ENCODE measurements around the gene TSPAN15.

Gene TSPAN15

GRCh38 chr10:69474742-69475432 lies 23.6 kb downstream of the TSPAN15 start:
- Histone ChIP-seq H3K4me1 (peaks cover 53 to 99% (median 88%) of the 10 kb centered on the region in 10 experiments), H4K20me1 (no peaks in the 10 kb centered on the region), H3K27ac (peak overlapping the region in 5 of 11 experiments; percentile 15 to 43 (median 39); a peak in 7 of 22 replicates), H3K9ac (no peak overlapping the region), H3K4me2 (peak overlapping the region in 7 of 11 experiments; percentile 29 to 82 (median 75); a peak in 13 of 22 replicates), H3K4me3 (no peak overlapping the region), H3K36me3 (peaks cover 0 to 10% (median 0%) of the 10 kb centered on the region in 11 experiments; a peak in 1 of 22 replicates), H3K9me3 (replicated peaks in 1 of 11) (no peaks in the 10 kb centered on the region), H3K27me3 (no peaks in the 10 kb centered on the region)
- TF ChIP-seq Cebpa-rat (IDR thresholded peaks at IDR 0.05), result no peak

- no peak for TF ChIP-seq Cebpa-rat (IDR thresholded peaks at IDR 0.05)
- no peaks in the 10 kb centered on the region for H3K9me3 ChIP-seq (replicated peaks in 1 of 11)
- no peaks in the 10 kb centered on the region for H3K27me3 ChIP-seq
- no peaks in the 10 kb centered on the region for H4K20me1 ChIP-seq
- H3K4me1 ChIP-seq, result peaks cover 57 to 99% (median 88%) of the 10 kb centered on the region in 10 experiments
- H3K4me2 ChIP-seq, result peak overlapping the region in 6 of 11 experiments; percentile 42 to 82 (median 76); a peak in 12 of 22 replicates
- no peak overlapping the region for H3K9ac ChIP-seq
- H3K36me3 ChIP-seq, result peaks cover 0 to 10% (median 0%) of the 10 kb centered on the region in 11 experiments; a peak in 1 of 22 replicates
- H3K4me3 ChIP-seq, result no peak overlapping the region
- no peak overlapping the region; a peak in 1 of 22 replicates for H3K27ac ChIP-seq
These were observed 24.2 kb downstream of the TSPAN15 start for GRCh38 chr10:69475433-69475830.

- peaks cover 0 to 10% (median 0%) of the 10 kb centered on the region in 11 experiments; a peak in 1 of 22 replicates for H3K36me3 ChIP-seq
- no peak overlapping the region for H3K4me3 ChIP-seq
- peak overlapping the region in 10 of 11 experiments; percentile 49 to 97 (median 92); a peak in 18 of 22 replicates for H3K4me2 ChIP-seq
- no peaks in the 10 kb centered on the region for H3K9me3 ChIP-seq (replicated peaks in 1 of 11)
- H4K20me1 ChIP-seq, result no peaks in the 10 kb centered on the region
- peaks cover 52 to 99% (median 88%) of the 10 kb centered on the region in 10 experiments for H3K4me1 ChIP-seq
- peak overlapping the region in 6 of 11 experiments; percentile 4 to 88 (median 52); a peak in 7 of 22 replicates for H3K27ac ChIP-seq
- H3K9ac ChIP-seq, result no peak overlapping the region
- H3K27me3 ChIP-seq, result no peaks in the 10 kb centered on the region
- no peak for TF ChIP-seq Cebpa-rat (IDR thresholded peaks at IDR 0.05)
These were observed 26.8 kb downstream of the TSPAN15 start for GRCh38 chr10:69477968-69478597.

GRCh38 chr10:69479240-69480067 lies 28.2 kb downstream of the TSPAN15 start:
- H3K27me3 ChIP-seq, result no peaks in the 10 kb centered on the region
- peaks cover 0 to 13% (median 0%) of the 10 kb centered on the region in 11 experiments; a peak in 7 of 22 replicates for H3K36me3 ChIP-seq
- H3K4me3 ChIP-seq, result peak overlapping the region in 6 of 10 experiments; percentile 5 to 42 (median 18); a peak in 6 of 20 replicates
- H3K9ac ChIP-seq, result peak overlapping the region; percentile 60 to 75 (median 67)
- H3K4me1 ChIP-seq, result peaks cover 49 to 99% (median 89%) of the 10 kb centered on the region in 10 experiments
- peaks cover 0 to 4% (median 0%) of the 10 kb centered on the region in 11 experiments; a peak in 1 of 22 replicates for H3K9me3 ChIP-seq (replicated peaks in 1 of 11)
- H4K20me1 ChIP-seq, result no peaks in the 10 kb centered on the region
- H3K4me2 ChIP-seq, result peak overlapping the region; percentile 77 to 97 (median 93)
- peak overlapping the region; percentile 34 to 88 (median 82) for H3K27ac ChIP-seq
- TF ChIP-seq Cebpa-rat (IDR thresholded peaks at IDR 0.05), result no peak

- peak overlapping the region; percentile 34 to 88 (median 82) for H3K27ac ChIP-seq
- H3K27me3 ChIP-seq, result no peaks in the 10 kb centered on the region
- TF ChIP-seq Cebpa-rat (IDR thresholded peaks at IDR 0.05), result no peak
- H3K4me1 ChIP-seq, result peaks cover 49 to 99% (median 89%) of the 10 kb centered on the region in 10 experiments
- H3K9me3 ChIP-seq (replicated peaks in 1 of 11), result peaks cover 0 to 9% (median 0%) of the 10 kb centered on the region in 11 experiments; a peak in 1 of 22 replicates
- H3K4me3 ChIP-seq, result peak overlapping the region in 7 of 10 experiments; percentile 5 to 42 (median 15); a peak in 7 of 20 replicates
- H3K36me3 ChIP-seq, result peaks cover 0 to 19% (median 0%) of the 10 kb centered on the region in 11 experiments; a peak in 8 of 22 replicates
- H3K9ac ChIP-seq, result peak overlapping the region; percentile 60 to 75 (median 67)
- H3K4me2 ChIP-seq, result peak overlapping the region; percentile 77 to 97 (median 93)
- H4K20me1 ChIP-seq, result no peaks in the 10 kb centered on the region
These were observed 28.8 kb downstream of the TSPAN15 start for GRCh38 chr10:69480068-69480412.

GRCh38 chr10:69481305-69481704 lies 30.0 kb downstream of the TSPAN15 start:
- peaks cover 49 to 99% (median 87%) of the 10 kb centered on the region in 10 experiments for H3K4me1 ChIP-seq

GRCh38 chr10:69481811-69482524 lies 30.7 kb downstream of the TSPAN15 start:
- no peak for TF ChIP-seq Cebpa-rat (IDR thresholded peaks at IDR 0.05)
- H4K20me1 ChIP-seq, result no peaks in the 10 kb centered on the region
- H3K36me3 ChIP-seq, result peaks cover 0 to 35% (median 14%) of the 10 kb centered on the region in 11 experiments; a peak in 11 of 22 replicates
- H3K9me3 ChIP-seq (replicated peaks in 1 of 11), result peaks cover 2 to 17% (median 5%) of the 10 kb centered on the region in 11 experiments; a peak in 18 of 22 replicates
- H3K4me1 ChIP-seq, result peaks cover 49 to 97% (median 83%) of the 10 kb centered on the region in 10 experiments
- peak overlapping the region; percentile 77 to 97 (median 93) for H3K4me2 ChIP-seq
- peak overlapping the region; percentile 34 to 88 (median 82) for H3K27ac ChIP-seq
- H3K9ac ChIP-seq, result peak overlapping the region in 10 of 11 experiments; percentile 9 to 75 (median 64); a peak in 18 of 22 replicates
- no peak overlapping the region for H3K4me3 ChIP-seq
- no peaks in the 10 kb centered on the region for H3K27me3 ChIP-seq

More at GRCh38 chr10:69481305-69481704, 30.0 kb downstream of the TSPAN15 start:
- H3K36me3 ChIP-seq, result peaks cover 0 to 32% (median 8%) of the 10 kb centered on the region in 11 experiments; a peak in 11 of 22 replicates
- H4K20me1 ChIP-seq, result no peaks in the 10 kb centered on the region
- H3K4me3 ChIP-seq, result peak overlapping the region in 5 of 10 experiments; percentile 10 to 42 (median 28); a peak in 3 of 20 replicates
- peak overlapping the region; percentile 77 to 97 (median 93) for H3K4me2 ChIP-seq
- H3K27ac ChIP-seq, result peak overlapping the region; percentile 34 to 88 (median 82)
- peak overlapping the region; percentile 9 to 75 (median 67) for H3K9ac ChIP-seq
- H3K27me3 ChIP-seq, result no peaks in the 10 kb centered on the region
- no peak for TF ChIP-seq Cebpa-rat (IDR thresholded peaks at IDR 0.05)
- H3K9me3 ChIP-seq (replicated peaks in 1 of 11), result peaks cover 0 to 11% (median 0%) of the 10 kb centered on the region in 11 experiments; a peak in 6 of 22 replicates

Data from BLaER1 treated with 17β-estradiol and CSF1 and Interleukin-3, amounts not matched to agents 10 nM and 100 nM (cell line).